Right lobe of liver (tissue), 4 donors: Measurements from ENCODE around the gene C5orf15.

ENCODE experiments used
- POLR2A ChIP-seq: fragments of 450-650 bp; IDR thresholded peaks from one replicate; pipeline ENCODE4 v1.6.1; 2017; ENCODE audit warnings: antibody characterized with exemption, mild to moderate bottlenecking
- TF ChIP-seq, protein P1 (sequence below), 4 donors: fragments of 200-600 bp in 3 of 4; fragments of 450-650 bp in 1 of 4; IDR thresholded peaks; one replicate each; pipeline versions ENCODE4 v1.5.1 to v1.8.0; 2016 to 2022; ENCODE audit warnings: antibody characterized with exemption in 4 of 4, mild to moderate bottlenecking in 2 of 4
- donor health status: DM: no; HTN: no; CAD: no.
- donor health status: DM: no; HTN: no; CAD: no.
- donor health status: DM: no; HTN: yes; CAD: no.

- TF ChIP-seq, protein P1, sequence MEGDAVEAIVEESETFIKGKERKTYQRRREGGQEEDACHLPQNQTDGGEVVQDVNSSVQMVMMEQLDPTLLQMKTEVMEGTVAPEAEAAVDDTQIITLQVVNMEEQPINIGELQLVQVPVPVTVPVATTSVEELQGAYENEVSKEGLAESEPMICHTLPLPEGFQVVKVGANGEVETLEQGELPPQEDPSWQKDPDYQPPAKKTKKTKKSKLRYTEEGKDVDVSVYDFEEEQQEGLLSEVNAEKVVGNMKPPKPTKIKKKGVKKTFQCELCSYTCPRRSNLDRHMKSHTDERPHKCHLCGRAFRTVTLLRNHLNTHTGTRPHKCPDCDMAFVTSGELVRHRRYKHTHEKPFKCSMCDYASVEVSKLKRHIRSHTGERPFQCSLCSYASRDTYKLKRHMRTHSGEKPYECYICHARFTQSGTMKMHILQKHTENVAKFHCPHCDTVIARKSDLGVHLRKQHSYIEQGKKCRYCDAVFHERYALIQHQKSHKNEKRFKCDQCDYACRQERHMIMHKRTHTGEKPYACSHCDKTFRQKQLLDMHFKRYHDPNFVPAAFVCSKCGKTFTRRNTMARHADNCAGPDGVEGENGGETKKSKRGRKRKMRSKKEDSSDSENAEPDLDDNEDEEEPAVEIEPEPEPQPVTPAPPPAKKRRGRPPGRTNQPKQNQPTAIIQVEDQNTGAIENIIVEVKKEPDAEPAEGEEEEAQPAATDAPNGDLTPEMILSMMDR (IDR thresholded peaks at IDR 0.05) = no peak
- no peak for TF ChIP-seq POLR2A
Observed at GRCh38 chr5:134005417-134006061, 37.1 kb upstream of the C5orf15 start.
